ENCODE measurements around the gene TKTL2. TPM values are rescaled to one million over a fixed set of nuclear protein-coding genes. Genes with fewer than 3 reads are reported as not detected.

The TKTL2 gene
- total RNA-seq, 2 experiments from 2014 or later = not detected

- H3K9me3 ChIP-seq (ENCODE audit: low read length) = peaks cover 27% of the 10 kb centered on the region; the same call in 1 of the 2 replicates
- H3K27ac ChIP-seq (ENCODE audit: low read depth, low read length, poor library complexity, severe bottlenecking) = no peak overlapping the region
- H2AFZ ChIP-seq (ENCODE audit: low read length) = no peak overlapping the region
- BruUV-seq (replicated peaks) = no TSS peak
- DNase-seq (ENCODE audit: low spot score) = no peak
- peaks cover 100% of the 10 kb centered on the region for H3K79me2 ChIP-seq (ENCODE audit: insufficient read depth, low read depth, low read length)
- intact Hi-C loops (cut with micrococcal nuclease; ENCODE audit: unreplicated experiment) = no loop called here
- ChIA-PET POLR2A (interaction anchor here (0.6 to 2.5 kb wide), 3 partner anchors 21 to 45 kb away, joined by 3 to 7 read pairs (median 4); no protein-coding TSS in a partner anchor), CTCF (ENCODE audit: unreplicated experiment) (no interaction called here)
- H3K36me3 ChIP-seq (ENCODE audit: insufficient read depth, low read length) = peaks cover 88% of the 10 kb centered on the region
- TF ChIP-seq EZH2phosphoT487 (IDR thresholded peaks at IDR 0.05; ENCODE audit: borderline replicate concordance, low read depth, low read length) = no peak
- TF ChIP-seq, protein P1, sequence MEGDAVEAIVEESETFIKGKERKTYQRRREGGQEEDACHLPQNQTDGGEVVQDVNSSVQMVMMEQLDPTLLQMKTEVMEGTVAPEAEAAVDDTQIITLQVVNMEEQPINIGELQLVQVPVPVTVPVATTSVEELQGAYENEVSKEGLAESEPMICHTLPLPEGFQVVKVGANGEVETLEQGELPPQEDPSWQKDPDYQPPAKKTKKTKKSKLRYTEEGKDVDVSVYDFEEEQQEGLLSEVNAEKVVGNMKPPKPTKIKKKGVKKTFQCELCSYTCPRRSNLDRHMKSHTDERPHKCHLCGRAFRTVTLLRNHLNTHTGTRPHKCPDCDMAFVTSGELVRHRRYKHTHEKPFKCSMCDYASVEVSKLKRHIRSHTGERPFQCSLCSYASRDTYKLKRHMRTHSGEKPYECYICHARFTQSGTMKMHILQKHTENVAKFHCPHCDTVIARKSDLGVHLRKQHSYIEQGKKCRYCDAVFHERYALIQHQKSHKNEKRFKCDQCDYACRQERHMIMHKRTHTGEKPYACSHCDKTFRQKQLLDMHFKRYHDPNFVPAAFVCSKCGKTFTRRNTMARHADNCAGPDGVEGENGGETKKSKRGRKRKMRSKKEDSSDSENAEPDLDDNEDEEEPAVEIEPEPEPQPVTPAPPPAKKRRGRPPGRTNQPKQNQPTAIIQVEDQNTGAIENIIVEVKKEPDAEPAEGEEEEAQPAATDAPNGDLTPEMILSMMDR (conservative IDR thresholded peaks at IDR 0.05; ENCODE audit: low read length) = no peak
- H3K4me2 ChIP-seq (ENCODE audit: low read length) = no peak overlapping the region
- H3K9me2 ChIP-seq (ENCODE audit: insufficient read depth, low read length) = no peaks in the 10 kb centered on the region
- H4K20me1 ChIP-seq (ENCODE audit: insufficient read depth, low read length) = peaks cover 8% of the 10 kb centered on the region; the same call in 1 of the 2 replicates
- peaks cover 24% of the 10 kb centered on the region for H3K4me1 ChIP-seq (ENCODE audit: insufficient read depth, low read length, poor library complexity, severe bottlenecking)
- no peak overlapping the region for H3K4me3 ChIP-seq (ENCODE audit: low read depth, low read length, poor library complexity, severe bottlenecking)
Observed at GRCh38 chr4:163500586-163500985, 27.0 kb upstream of the TKTL2 start.

DNA sequence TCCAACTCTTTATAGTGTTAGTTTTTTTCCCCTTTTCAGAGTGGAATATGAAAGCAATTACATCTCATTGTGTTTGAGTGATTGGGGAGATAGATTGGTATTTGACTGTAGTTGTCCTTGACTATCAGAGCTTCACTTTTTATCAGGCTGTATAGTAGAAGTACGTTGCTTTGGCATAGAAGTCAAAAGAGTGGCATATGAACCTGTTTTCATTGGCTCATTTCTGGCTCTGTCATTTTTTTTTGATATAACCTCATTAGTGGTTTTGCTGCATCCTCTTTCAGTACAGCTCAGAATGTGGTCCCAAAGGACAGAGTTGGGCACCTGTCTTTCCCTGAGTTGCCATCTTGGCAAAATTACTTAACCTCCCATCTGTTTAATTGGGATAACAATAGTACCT, 22.3 kb upstream of the TKTL2 start:
- BruUV-seq (replicated peaks) = no TSS peak
- Histone ChIP-seq H3K9me2 (ENCODE audit: insufficient read depth, low read length) (no peaks in the 10 kb centered on the region), H3K36me3 (ENCODE audit: insufficient read depth, low read length) (peaks cover 46% of the 10 kb centered on the region), H3K4me2 (ENCODE audit: low read length) (peak overlapping the region; percentile 92), H3K9me3 (ENCODE audit: low read length) (peaks cover 15% of the 10 kb centered on the region; the same call in 1 of the 2 replicates), H3K4me1 (ENCODE audit: insufficient read depth, low read length, poor library complexity, severe bottlenecking) (peaks cover 30% of the 10 kb centered on the region), H2AFZ (ENCODE audit: low read length) (no peak overlapping the region), H3K79me2 (ENCODE audit: insufficient read depth, low read depth, low read length) (peaks cover 64% of the 10 kb centered on the region), H3K4me3 (ENCODE audit: low read depth, low read length, poor library complexity, severe bottlenecking) (peak overlapping the region; percentile 90), H3K27ac (ENCODE audit: low read depth, low read length, poor library complexity, severe bottlenecking) (peak overlapping the region; percentile 87), H4K20me1 (ENCODE audit: insufficient read depth, low read length) (no peaks in the 10 kb centered on the region)
- POLR2A ChIA-PET = interaction anchor here (0.6 to 4.0 kb wide), 13 partner anchors 9 to 250 kb away, joined by 3 to 21 read pairs (median 3); no protein-coding TSS in a partner anchor
- peak; percentile 77 for DNase-seq (ENCODE audit: low spot score)
- intact Hi-C loops (cut with micrococcal nuclease; ENCODE audit: unreplicated experiment) = loop anchor here (2.0 kb wide), 1 partner anchor 95 kb away; no protein-coding TSS in a partner anchor
- TF ChIP-seq, protein P1 (conservative IDR thresholded peaks at IDR 0.05; ENCODE audit: low read length) = no peak
- no peak for TF ChIP-seq EZH2phosphoT487 (IDR thresholded peaks at IDR 0.05; ENCODE audit: borderline replicate concordance, low read depth, low read length)
- CTCF ChIA-PET (ENCODE audit: unreplicated experiment) = interaction anchor here (0.7 to 0.8 kb wide), 2 partner anchors 12 to 54 kb away, joined by 3 to 5 read pairs; no protein-coding TSS in a partner anchor

Measured in OCI-LY7 (cell line).